OCI-LY1 (cell line): ENCODE measurements around the gene RAB11A.
"Not testable (repeated sequence)": the region's sequence is repeated elsewhere in the genome, so short reads cannot be mapped to it uniquely, and the experiment has no call there.

Source experiments
- H2AFZ ChIP-seq: fragments of 200-600 bp; sonication (generic), shearing (Covaris generic); 2 replicates; pipeline ENCODE4 v1.6.0; 2014; ENCODE audit warnings: antibody characterized with exemption, mild to moderate bottlenecking, low read length
- H3F3A ChIP-seq: fragments of 200-600 bp; sonication (generic), shearing (Covaris generic); 2 replicates; pipeline ENCODE4 v1.6.0; 2014; ENCODE audit warnings: mild to moderate bottlenecking, antibody characterized with exemption, low read length, moderate library complexity; ENCODE audit not compliant: insufficient read depth
- H3K27ac ChIP-seq: fragments of 200-600 bp; sonication (generic); 2 replicates; pipeline ENCODE4 v1.5.1; 2014; ENCODE audit warnings: low read length, mixed run types, mild to moderate bottlenecking, low read depth; ENCODE audit not compliant: poor library complexity, severe bottlenecking
- H3K27me3 ChIP-seq: fragments of 200-600 bp; sonication (generic); 2 replicates; pipeline ENCODE4 v1.6.0; 2014; ENCODE audit warnings: antibody characterized with exemption, mild to moderate bottlenecking, low read length, moderate library complexity; ENCODE audit not compliant: insufficient read depth
- H3K36me3 ChIP-seq: fragments of 200-600 bp; sonication (generic); 2 replicates; pipeline ENCODE4 v1.6.1; 2014; ENCODE audit warnings: mild to moderate bottlenecking, antibody characterized with exemption, low read length, moderate library complexity, mixed read lengths; ENCODE audit not compliant: insufficient read depth
- H3K4me1 ChIP-seq: fragments of 200-600 bp; sonication (generic); 2 replicates; pipeline ENCODE4 v1.5.1; 2014; ENCODE audit warnings: mild to moderate bottlenecking, low read length, moderate library complexity; ENCODE audit not compliant: insufficient read depth, severe bottlenecking
- H3K4me2 ChIP-seq: fragments of 200-600 bp; sonication (generic), shearing (Covaris generic); 2 replicates; pipeline ENCODE4 v1.6.1; 2014; ENCODE audit warnings: low read length
- H3K4me3 ChIP-seq: fragments of 200-600 bp; sonication (generic); 2 replicates; pipeline ENCODE4 v1.5.1; 2014; ENCODE audit warnings: low read length, low read depth, mild to moderate bottlenecking, mixed read lengths; ENCODE audit not compliant: poor library complexity, severe bottlenecking
- H3K79me2 ChIP-seq: fragments of 200-600 bp; shearing (Covaris generic); 2 replicates; pipeline ENCODE4 v1.6.1; 2016; ENCODE audit warnings: mixed run types, low read length, mixed read lengths; ENCODE audit not compliant: insufficient read depth
- H3K9ac ChIP-seq: fragments of 200-600 bp; sonication (generic), shearing (Covaris generic); 2 replicates; pipeline ENCODE4 v1.6.1; 2014; ENCODE audit warnings: mild to moderate bottlenecking, low read length, mixed read lengths
- H3K9me2 ChIP-seq: fragments of 200-600 bp; sonication (generic), shearing (Covaris generic); 2 replicates; pipeline ENCODE4 v1.6.1; 2014; ENCODE audit warnings: low read depth, mild to moderate bottlenecking, low read length, mixed read lengths
- H3K9me3 ChIP-seq: fragments of 200-600 bp; shearing (Covaris generic); 2 replicates; pipeline ENCODE4 v1.6.1; 2014; ENCODE audit warnings: low read length, mixed read lengths
- H4K20me1 ChIP-seq: fragments of 200-600 bp; sonication (generic), shearing (Covaris generic); 2 replicates; pipeline ENCODE4 v1.6.0; 2016; ENCODE audit warnings: mild to moderate bottlenecking, low read length; ENCODE audit not compliant: insufficient read depth
- EZH2 ChIP-seq: fragments of 200-600 bp; sonication (generic), shearing (Covaris generic); IDR thresholded peaks from 2 replicates; pipeline ENCODE4 v1.8.0; 2017; ENCODE audit warnings: borderline replicate concordance, mixed run types, mild to moderate bottlenecking, antibody characterized with exemption, low read length, moderate library complexity, mixed read lengths
- TF ChIP-seq, protein P1 (sequence below): fragments of 200-600 bp; sonication (generic), shearing (Covaris generic); IDR thresholded peaks from 2 replicates; pipeline ENCODE4 v1.5.1; 2017; ENCODE audit warnings: mild to moderate bottlenecking, antibody characterized with exemption, low read length, moderate library complexity, mixed read lengths

The RAB11A gene

DNA sequence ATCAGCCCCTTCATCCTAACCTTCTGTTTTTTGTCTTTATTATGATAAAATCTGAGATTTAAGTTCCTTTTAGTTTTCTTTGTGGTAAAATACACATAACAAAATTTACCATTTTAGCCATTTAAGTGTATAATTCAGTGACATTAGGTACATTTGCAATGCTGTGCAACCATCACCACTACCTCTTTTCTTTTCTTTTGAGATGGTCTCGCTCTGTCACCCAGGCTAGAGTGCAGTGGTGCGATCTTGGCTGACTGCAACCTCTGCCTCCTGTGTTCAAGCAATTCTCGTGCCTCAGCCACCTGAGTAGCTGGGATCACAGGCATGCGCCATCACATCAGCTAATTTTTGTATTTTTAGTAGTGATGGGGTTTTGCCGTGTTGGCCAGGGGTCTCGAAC lies 6.2 kb upstream of the RAB11A start:
- H3K9ac ChIP-seq: no peak overlapping the region; the same call in 1 of the 2 replicates

DNA sequence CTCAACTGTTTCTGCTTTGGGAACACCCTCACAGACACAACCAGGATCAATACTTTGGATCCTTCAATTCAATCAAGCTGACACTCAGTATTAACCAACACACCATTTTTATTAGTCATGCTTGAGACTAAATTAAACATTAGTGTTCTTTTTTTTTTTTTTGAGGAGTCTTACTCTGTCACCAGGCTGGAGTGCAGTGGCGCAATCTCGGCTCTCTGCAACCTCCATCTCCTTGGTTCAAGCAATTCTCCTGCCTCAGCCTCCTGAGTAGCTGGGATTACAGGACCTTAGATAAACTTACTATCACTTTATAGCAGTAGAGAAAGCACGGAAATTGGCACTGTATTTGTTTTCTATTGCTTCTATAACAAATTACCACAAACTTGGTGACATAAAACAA lies 2.0 kb upstream of the RAB11A start:
- H3K4me3 ChIP-seq: no peak overlapping the region
- H3K36me3 ChIP-seq: no peaks in the 10 kb centered on the region
- no peak overlapping the region for H3K4me2 ChIP-seq
- H3K4me1 ChIP-seq: peaks cover 34% of the 10 kb centered on the region
- H2AFZ ChIP-seq: no peak overlapping the region
- H3K27me3 ChIP-seq: no peaks in the 10 kb centered on the region
- no peaks in the 10 kb centered on the region for H3K9me2 ChIP-seq
- no peak overlapping the region for H3K9ac ChIP-seq
- H4K20me1 ChIP-seq: no peaks in the 10 kb centered on the region
- H3K79me2 ChIP-seq: peaks cover 25% of the 10 kb centered on the region
- no peaks in the 10 kb centered on the region for H3F3A ChIP-seq
- no peak overlapping the region for H3K27ac ChIP-seq
- TF ChIP-seq, protein P1, sequence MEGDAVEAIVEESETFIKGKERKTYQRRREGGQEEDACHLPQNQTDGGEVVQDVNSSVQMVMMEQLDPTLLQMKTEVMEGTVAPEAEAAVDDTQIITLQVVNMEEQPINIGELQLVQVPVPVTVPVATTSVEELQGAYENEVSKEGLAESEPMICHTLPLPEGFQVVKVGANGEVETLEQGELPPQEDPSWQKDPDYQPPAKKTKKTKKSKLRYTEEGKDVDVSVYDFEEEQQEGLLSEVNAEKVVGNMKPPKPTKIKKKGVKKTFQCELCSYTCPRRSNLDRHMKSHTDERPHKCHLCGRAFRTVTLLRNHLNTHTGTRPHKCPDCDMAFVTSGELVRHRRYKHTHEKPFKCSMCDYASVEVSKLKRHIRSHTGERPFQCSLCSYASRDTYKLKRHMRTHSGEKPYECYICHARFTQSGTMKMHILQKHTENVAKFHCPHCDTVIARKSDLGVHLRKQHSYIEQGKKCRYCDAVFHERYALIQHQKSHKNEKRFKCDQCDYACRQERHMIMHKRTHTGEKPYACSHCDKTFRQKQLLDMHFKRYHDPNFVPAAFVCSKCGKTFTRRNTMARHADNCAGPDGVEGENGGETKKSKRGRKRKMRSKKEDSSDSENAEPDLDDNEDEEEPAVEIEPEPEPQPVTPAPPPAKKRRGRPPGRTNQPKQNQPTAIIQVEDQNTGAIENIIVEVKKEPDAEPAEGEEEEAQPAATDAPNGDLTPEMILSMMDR: no peak
- TF ChIP-seq EZH2: no peak
- H3K9me3 ChIP-seq: no peaks in the 10 kb centered on the region

More for the DNA sequence above, 6.2 kb upstream of the RAB11A start:
- TF ChIP-seq, protein P1: no peak
- TF ChIP-seq EZH2: no peak
- Histone ChIP-seq H3K79me2 (no peaks in the 10 kb centered on the region), H3K4me2 (peak overlapping the region; percentile 51), H3K4me3 (peak overlapping the region; percentile 20), H3K27me3 (no peaks in the 10 kb centered on the region), H3F3A (no peaks in the 10 kb centered on the region), H3K4me1 (peaks cover 16% of the 10 kb centered on the region), H3K36me3 (no peaks in the 10 kb centered on the region), H3K9me3 (no peaks in the 10 kb centered on the region), H3K9me2 (no peaks in the 10 kb centered on the region), H2AFZ (peak overlapping the region; percentile 22; the same call in 1 of the 2 replicates), H4K20me1 (no peaks in the 10 kb centered on the region), H3K27ac (peak overlapping the region; percentile 35)

DNA sequence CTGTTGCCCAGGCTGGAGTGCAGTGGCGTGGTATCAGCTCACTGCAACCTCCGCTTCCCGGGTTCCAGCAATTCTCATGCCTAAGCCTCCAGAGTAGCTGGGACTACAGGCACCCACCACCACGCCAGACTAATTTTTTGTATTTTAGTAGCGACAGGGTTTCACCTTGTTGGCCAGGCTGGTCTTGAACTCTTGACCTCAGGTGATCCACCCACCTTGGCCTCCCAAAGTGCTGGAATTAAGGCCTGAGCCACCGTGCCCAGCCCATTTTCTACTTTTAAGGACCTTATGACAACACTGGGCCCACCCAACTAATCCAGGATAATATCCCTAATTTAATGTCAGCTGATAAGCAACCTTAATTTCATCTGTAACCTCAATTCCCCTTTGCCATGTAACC lies 1.4 kb upstream of the RAB11A start:
- not testable (repeated sequence) for H3K36me3 ChIP-seq

DNA sequence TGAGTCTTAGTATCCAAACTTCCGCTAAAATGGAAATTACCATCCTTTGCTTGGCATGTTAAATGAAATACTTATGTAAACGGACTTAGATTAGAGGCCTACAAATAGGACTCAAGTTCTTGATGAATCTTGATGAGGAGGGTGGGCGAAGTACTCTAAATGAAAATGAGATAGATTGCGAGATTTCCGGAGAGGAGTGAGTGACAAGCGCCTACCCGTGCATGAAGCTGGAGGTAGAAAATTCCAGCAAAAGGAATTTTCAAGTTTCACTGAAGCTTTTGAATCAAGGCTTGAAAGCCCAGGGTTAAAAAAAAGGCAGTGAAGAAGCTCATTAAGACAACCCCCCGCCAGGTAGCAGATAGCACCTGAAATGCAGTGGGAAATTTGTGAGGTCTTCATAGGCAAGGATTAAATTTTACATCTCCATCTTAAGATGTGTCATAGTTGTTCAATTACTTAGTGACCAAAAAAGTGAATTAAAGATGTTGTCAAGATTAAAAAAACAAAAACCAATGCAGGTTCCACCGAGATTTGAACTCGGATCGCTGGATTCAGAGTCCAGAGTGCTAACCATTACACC lies 655 bp upstream of the RAB11A start:
- Histone ChIP-seq H2AFZ (no peak overlapping the region), H3K79me2 (peaks cover 39% of the 10 kb centered on the region), H3K4me3 (peak overlapping the region; percentile 69), H3F3A (no peaks in the 10 kb centered on the region), H3K9me3 (no peaks in the 10 kb centered on the region), H3K4me2 (peak overlapping the region; percentile 86), H3K27ac (peak overlapping the region; percentile 79), H3K9ac (peak overlapping the region; percentile 67), H3K27me3 (no peaks in the 10 kb centered on the region), H3K36me3 (no peaks in the 10 kb centered on the region), H4K20me1 (no peaks in the 10 kb centered on the region), H3K4me1 (peaks cover 22% of the 10 kb centered on the region), H3K9me2 (no peaks in the 10 kb centered on the region)
- no peak for TF ChIP-seq EZH2
- TF ChIP-seq, protein P1: no peak

More for the DNA sequence above, 1.4 kb upstream of the RAB11A start:
- H3K27me3 ChIP-seq, H3K9ac ChIP-seq, H3K27ac ChIP-seq, H3K9me2 ChIP-seq, H2AFZ ChIP-seq, H4K20me1 ChIP-seq, H3K4me2 ChIP-seq, H3K4me3 ChIP-seq, H3F3A ChIP-seq, H3K9me3 ChIP-seq: not testable (repeated sequence)
- peaks cover 32% of the 10 kb centered on the region for H3K79me2 ChIP-seq
- H3K4me1 ChIP-seq: peaks cover 29% of the 10 kb centered on the region
